AG10803 (cell line): Measurements from ENCODE around the gene WSB1.

ENCODE experiments used
- DNase-seq: peaks from one replicate; pipeline ENCODE4 v3.0.0; 2010; ENCODE audit warnings: low read depth
- H3K4me3 ChIP-seq: 2 replicates; pipeline ENCODE4 v1.5.1; 2011; ENCODE audit warnings: mild to moderate bottlenecking, low read length, control low read depth
- CTCF ChIP-seq: conservative IDR thresholded peaks from 2 replicates; pipeline ENCODE4 v1.5.1; 2011; ENCODE audit warnings: mild to moderate bottlenecking, low read length, control low read depth, inconsistent platforms

Gene WSB1

GRCh38 chr17:27343977-27344607 lies 50.2 kb downstream of the WSB1 start:
- no peak overlapping the region for H3K4me3 ChIP-seq
- TF ChIP-seq CTCF, result no peak
- peak; percentile 17 for DNase-seq

GRCh38 chr17:27345141-27345904 lies 51.4 kb downstream of the WSB1 start:
- H3K4me3 ChIP-seq, result no peak overlapping the region
- no peak for DNase-seq
- no peak for TF ChIP-seq CTCF

- H3K4me3 ChIP-seq, result no peak overlapping the region
- TF ChIP-seq CTCF, result no peak
- no peak for DNase-seq
Observed at GRCh38 chr17:27346228-27346899, 52.5 kb downstream of the WSB1 start.

GRCh38 chr17:27348196-27348595 lies 54.3 kb downstream of the WSB1 start:
- no peak for TF ChIP-seq CTCF
- no peak for DNase-seq
- H3K4me3 ChIP-seq, result no peak overlapping the region

- DNase-seq, result no peak
- H3K4me3 ChIP-seq, result no peak overlapping the region
- TF ChIP-seq CTCF, result no peak
Observed at GRCh38 chr17:27349540-27350021, 55.7 kb downstream of the WSB1 start.

GRCh38 chr17:27351759-27352158 lies 57.8 kb downstream of the WSB1 start:
- DNase-seq, result peak; percentile 64
- TF ChIP-seq CTCF, result no peak
- H3K4me3 ChIP-seq, result no peak overlapping the region
